ENCODE measurements around the gene FAM221A.

The FAM221A gene

DNA sequence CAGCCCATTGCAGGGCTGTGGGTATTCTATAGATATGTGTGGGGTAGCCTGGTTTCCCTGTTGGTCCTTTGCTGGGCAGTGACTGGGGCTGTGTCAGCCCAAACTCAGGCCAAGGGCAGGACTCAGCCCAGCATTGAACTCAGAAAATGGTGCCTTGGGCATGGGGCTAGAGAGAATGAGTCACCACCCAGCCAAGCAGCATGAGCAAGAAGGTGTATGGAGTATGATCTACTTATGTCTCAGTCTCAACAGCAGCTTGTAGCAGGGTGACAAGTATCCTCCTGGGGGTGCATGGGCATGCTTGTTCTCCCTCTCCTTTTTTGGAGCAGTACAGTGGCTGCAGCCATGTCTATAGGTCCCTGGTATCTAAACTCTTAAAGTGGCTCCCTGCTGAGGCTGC lies 62.1 kb downstream of the FAM221A start:
- Histone ChIP-seq H3K9ac (ENCODE audit: low read depth, low read length) (no peak overlapping the region), H3K4me3 (ENCODE audit: low read depth, low read length) (no peak overlapping the region), H3K9me3 (ENCODE audit: control insufficient read depth, insufficient read depth, low read length) (no peaks in the 10 kb centered on the region), H3K27me3 (ENCODE audit: control insufficient read depth, insufficient read depth, low read length) (no peaks in the 10 kb centered on the region), H3K4me1 (ENCODE audit: control insufficient read depth, insufficient read depth, low read length) (no peaks in the 10 kb centered on the region), H3K36me3 (ENCODE audit: control insufficient read depth, insufficient read depth, low read length) (no peaks in the 10 kb centered on the region)

DNA sequence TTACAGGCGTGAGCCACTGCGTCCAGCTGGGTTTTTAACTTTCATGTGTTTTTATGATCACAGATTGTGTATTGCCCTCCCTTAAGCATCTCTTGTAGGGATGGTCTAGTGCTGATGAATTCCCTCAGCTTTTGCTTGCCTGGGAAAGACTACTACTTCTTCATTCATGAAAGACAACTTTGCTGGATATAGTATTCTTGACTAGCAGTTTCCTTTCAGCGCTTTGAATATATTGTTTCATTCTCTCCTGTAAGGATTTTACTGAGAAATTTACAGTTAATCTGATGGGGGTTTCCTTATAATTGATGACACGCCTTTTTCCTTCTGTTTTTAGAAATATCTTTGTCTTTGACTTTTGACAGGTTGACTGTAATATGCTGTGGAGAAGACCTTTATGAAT lies 63.2 kb downstream of the FAM221A start:
- Histone ChIP-seq H3K9ac (ENCODE audit: low read depth, low read length) (no peak overlapping the region), H3K36me3 (ENCODE audit: control insufficient read depth, insufficient read depth, low read length) (no peaks in the 10 kb centered on the region), H3K27me3 (ENCODE audit: control insufficient read depth, insufficient read depth, low read length) (no peaks in the 10 kb centered on the region), H3K4me1 (ENCODE audit: control insufficient read depth, insufficient read depth, low read length) (no peaks in the 10 kb centered on the region), H3K4me3 (ENCODE audit: low read depth, low read length) (no peak overlapping the region), H3K9me3 (ENCODE audit: control insufficient read depth, insufficient read depth, low read length) (no peaks in the 10 kb centered on the region)

DNA sequence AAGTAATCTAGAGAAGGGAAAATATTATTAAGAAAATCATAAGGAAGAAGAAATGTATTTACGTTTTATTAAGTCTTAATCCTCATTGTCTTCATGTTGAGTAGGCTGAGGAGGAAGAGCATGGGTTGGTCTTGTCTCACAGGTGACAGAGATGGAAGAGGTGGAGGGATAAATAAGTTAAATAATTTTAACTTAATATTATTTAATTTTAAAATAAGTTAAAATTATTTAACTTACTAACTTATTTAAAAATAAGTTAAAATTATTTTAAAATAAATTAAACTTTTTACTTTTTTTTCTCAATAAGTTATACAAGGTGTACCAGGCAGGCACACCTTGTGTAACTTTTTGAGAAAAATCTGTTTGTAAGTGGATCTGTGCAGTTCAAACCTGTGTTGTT lies 66.6 kb downstream of the FAM221A start:
- no peaks in the 10 kb centered on the region for H3K4me1 ChIP-seq (ENCODE audit: control insufficient read depth, insufficient read depth, low read length)
- H3K9me3 ChIP-seq (ENCODE audit: control insufficient read depth, insufficient read depth, low read length): no peaks in the 10 kb centered on the region
- no peaks in the 10 kb centered on the region for H3K27me3 ChIP-seq (ENCODE audit: control insufficient read depth, insufficient read depth, low read length)
- no peak overlapping the region for H3K9ac ChIP-seq (ENCODE audit: low read depth, low read length)
- H3K36me3 ChIP-seq (ENCODE audit: control insufficient read depth, insufficient read depth, low read length): no peaks in the 10 kb centered on the region
- no peak overlapping the region for H3K4me3 ChIP-seq (ENCODE audit: low read depth, low read length)

DNA sequence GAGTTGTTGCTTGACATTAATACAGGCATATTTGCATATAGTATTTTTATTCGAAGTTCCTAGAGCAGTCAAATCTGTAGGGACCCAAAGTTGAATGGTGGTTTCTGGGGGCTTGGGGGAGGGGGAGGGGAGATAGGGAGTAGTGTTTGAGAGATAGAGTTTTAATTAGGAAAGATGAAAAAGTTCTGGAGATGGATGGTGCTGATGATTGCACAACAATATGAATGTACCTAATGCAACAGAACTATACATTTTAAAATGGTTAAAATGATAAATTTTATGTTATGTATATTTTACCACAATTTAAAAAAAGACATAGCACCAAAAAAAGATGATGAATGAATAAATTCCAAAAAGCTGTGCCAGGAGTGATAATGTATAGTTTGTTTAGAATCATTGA lies 71.9 kb downstream of the FAM221A start:
- Histone ChIP-seq H3K36me3 (ENCODE audit: control insufficient read depth, insufficient read depth, low read length) (no peaks in the 10 kb centered on the region), H3K9ac (ENCODE audit: low read depth, low read length) (no peak overlapping the region), H3K4me3 (ENCODE audit: low read depth, low read length) (no peak overlapping the region), H3K27me3 (ENCODE audit: control insufficient read depth, insufficient read depth, low read length) (no peaks in the 10 kb centered on the region), H3K4me1 (ENCODE audit: control insufficient read depth, insufficient read depth, low read length) (no peaks in the 10 kb centered on the region), H3K9me3 (ENCODE audit: control insufficient read depth, insufficient read depth, low read length) (no peaks in the 10 kb centered on the region)

All from iPS-15b (cell line).